CD14-positive monocyte (primary cell): ENCODE measurements around the gene ZFP90. TPM values are rescaled to one million over a fixed set of nuclear protein-coding genes. Genes with fewer than 3 reads are reported as not detected.

ENCODE experiments used
- DNase-seq, 3 donors: peaks; one replicate each; pipeline ENCODE4 v3.0.0-alpha.2; 2011 to 2022
- H2AFZ ChIP-seq: 2 replicates; pipeline ENCODE4 v1.6.0; 2012; ENCODE audit warnings: mild to moderate bottlenecking, low read depth, low read length, inconsistent platforms; ENCODE audit not compliant: insufficient read depth, poor library complexity, severe bottlenecking
- H3K27ac ChIP-seq, 2 donors: 1 replicate in 1 of 2; 2 replicates in 1 of 2; pipeline ENCODE4 v1.5.1; 2012 to 2013; ENCODE audit warnings: low read length in 2 of 2, control low read depth in 1 of 2, inconsistent platforms in 1 of 2, low read depth in 1 of 2, mild to moderate bottlenecking in 1 of 2
- H3K27me3 ChIP-seq, 2 donors: one replicate each; pipeline versions ENCODE4 v1.6.0 to v1.6.1; 2011 to 2013; ENCODE audit warnings: low read length in 2 of 2; ENCODE audit not compliant: control insufficient read depth in 2 of 2, insufficient read depth in 2 of 2
- H3K36me3 ChIP-seq, 2 donors: replicated peaks in 1 of 2; 1 replicate in 1 of 2; 2 replicates in 1 of 2; pipeline versions ENCODE4 v1.5.1 to v1.6.1; 2012 to 2013; ENCODE audit warnings: low read length in 2 of 2, control low read depth in 1 of 2, inconsistent platforms in 1 of 2, mild to moderate bottlenecking in 1 of 2; ENCODE audit not compliant: insufficient read depth in 2 of 2, control insufficient read depth in 1 of 2
- H3K4me1 ChIP-seq, 2 donors: 1 replicate in 1 of 2; 2 replicates in 1 of 2; pipeline versions ENCODE4 v1.5.1 to v1.6.1; 2012 to 2013; ENCODE audit warnings: low read length in 2 of 2, control low read depth in 1 of 2, inconsistent platforms in 1 of 2, mild to moderate bottlenecking in 1 of 2, moderate library complexity in 1 of 2; ENCODE audit not compliant: insufficient read depth in 2 of 2, control insufficient read depth in 1 of 2
- H3K4me2 ChIP-seq: replicated peaks from 2 replicates; pipeline ENCODE3; 2012; ENCODE audit warnings: low read length, moderate library complexity, mild to moderate bottlenecking; ENCODE audit not compliant: poor library complexity, severe bottlenecking; ENCODE audit errors: extremely low read depth
- H3K4me3 ChIP-seq, 3 experiments: fragments of 200-600 bp in 1 of 3; sonication (generic) in 1 of 3; replicated peaks in 1 of 3; 1 replicate in 2 of 3; 2 replicates in 1 of 3; pipeline ENCODE4 v1.5.1; 2011 to 2013; ENCODE audit warnings: low read length in 3 of 3, mild to moderate bottlenecking in 3 of 3, control low read depth in 2 of 3, low read depth in 2 of 3, inconsistent platforms in 1 of 3, moderate library complexity in 1 of 3
- H3K79me2 ChIP-seq: 2 replicates; pipeline ENCODE4 v1.6.0; 2012; ENCODE audit warnings: mild to moderate bottlenecking, control low read depth, inconsistent platforms, low read length, moderate library complexity; ENCODE audit not compliant: insufficient read depth
- H3K9ac ChIP-seq: 2 replicates; pipeline ENCODE4 v1.6.0; 2017; ENCODE audit warnings: low read length, mild to moderate bottlenecking; ENCODE audit not compliant: insufficient read depth, poor library complexity, severe bottlenecking
- H3K9me3 ChIP-seq, 2 donors: replicated peaks in 1 of 2; 1 replicate in 1 of 2; 2 replicates in 1 of 2; pipeline versions ENCODE4 v1.5.1 to v1.6.1; 2012 to 2013; ENCODE audit warnings: low read length in 2 of 2, control low read depth in 1 of 2; ENCODE audit not compliant: control insufficient read depth in 1 of 2, insufficient read depth in 1 of 2
- H4K20me1 ChIP-seq: 2 replicates; pipeline ENCODE4 v1.6.0; 2012; ENCODE audit warnings: mild to moderate bottlenecking, low read length, control low read depth, moderate library complexity; ENCODE audit not compliant: insufficient read depth
- H3K27ac Mint-ChIP-seq, 7 donors: one replicate each; pipeline ENCODE4 v1.8.0; 2020; ENCODE audit warnings: mild to moderate bottlenecking in 7 of 7, mixed read lengths in 7 of 7, moderate library complexity in 6 of 7, inconsistent platforms in 2 of 7
- H3K27me3 Mint-ChIP-seq, 3 donors: one replicate each; pipeline ENCODE4 v1.8.0; 2021 to 2022; ENCODE audit warnings: low read depth in 3 of 3, mild to moderate bottlenecking in 3 of 3, mixed read lengths in 3 of 3, moderate library complexity in 3 of 3, inconsistent platforms in 1 of 3
- H3K36me3 Mint-ChIP-seq, 2 donors: one replicate each; pipeline ENCODE4 v1.8.0; 2020; ENCODE audit warnings: mixed read lengths in 2 of 2, inconsistent platforms in 1 of 2, mild to moderate bottlenecking in 1 of 2
- H3K4me1 Mint-ChIP-seq: one replicate; pipeline ENCODE4 v1.8.0; 2020; ENCODE audit warnings: mild to moderate bottlenecking, mixed read lengths
- H3K4me3 Mint-ChIP-seq, 2 donors: one replicate each; pipeline ENCODE4 v1.8.0; 2020; ENCODE audit warnings: mild to moderate bottlenecking in 2 of 2, mixed read lengths in 2 of 2, moderate library complexity in 1 of 2
- H3K9me3 Mint-ChIP-seq, 7 donors: one replicate each; pipeline ENCODE4 v1.8.0; 2020 to 2022; ENCODE audit warnings: mixed read lengths in 7 of 7, mild to moderate bottlenecking in 6 of 7, moderate library complexity in 6 of 7, inconsistent platforms in 2 of 7
- WGBS: methylation state at CpG from one replicate; pipeline ENCODE4 v1.1.5; 2013; ENCODE audit warnings: missing lambda C conversion rate; ENCODE audit not compliant: insufficient coverage; 5-methylcytosine and 5-hydroxymethylcytosine counted together
- intact Hi-C, 2 donors: fragments of 100-400 bp; cut with micrococcal nuclease; formaldehyde crosslinking; loops; one replicate each; pipeline versions ENCODE4 v1.15.0 to v1.15.1; 2023
- polyA plus RNA-seq, 3 donors: library from polyadenylated mRNA; depleted of rRNA in 1 of 3; unstranded in 2 of 3; stranded (reverse) in 1 of 3; fragments of 300-500 nt in 2 of 3; fragments of >200 nt in 1 of 3; fragmentation: Illumina TruSeq in 2 of 3; gene quantifications; 1 replicate in 2 of 3; 2 replicates in 1 of 3; pipeline ENCODE4 v1.2.3, GENCODE V29; 2012 to 2021
- TF ChIP-seq, protein P1 (sequence below): fragments of 200-600 bp; IDR thresholded peaks from one replicate; pipeline ENCODE4 v1.8.0; 2022; ENCODE audit warnings: antibody characterized with exemption, mild to moderate bottlenecking

Gene ZFP90
- polyA plus RNA-seq, 3 donors = 4.2 to 7.9 (median 6.3) TPM

DNA sequence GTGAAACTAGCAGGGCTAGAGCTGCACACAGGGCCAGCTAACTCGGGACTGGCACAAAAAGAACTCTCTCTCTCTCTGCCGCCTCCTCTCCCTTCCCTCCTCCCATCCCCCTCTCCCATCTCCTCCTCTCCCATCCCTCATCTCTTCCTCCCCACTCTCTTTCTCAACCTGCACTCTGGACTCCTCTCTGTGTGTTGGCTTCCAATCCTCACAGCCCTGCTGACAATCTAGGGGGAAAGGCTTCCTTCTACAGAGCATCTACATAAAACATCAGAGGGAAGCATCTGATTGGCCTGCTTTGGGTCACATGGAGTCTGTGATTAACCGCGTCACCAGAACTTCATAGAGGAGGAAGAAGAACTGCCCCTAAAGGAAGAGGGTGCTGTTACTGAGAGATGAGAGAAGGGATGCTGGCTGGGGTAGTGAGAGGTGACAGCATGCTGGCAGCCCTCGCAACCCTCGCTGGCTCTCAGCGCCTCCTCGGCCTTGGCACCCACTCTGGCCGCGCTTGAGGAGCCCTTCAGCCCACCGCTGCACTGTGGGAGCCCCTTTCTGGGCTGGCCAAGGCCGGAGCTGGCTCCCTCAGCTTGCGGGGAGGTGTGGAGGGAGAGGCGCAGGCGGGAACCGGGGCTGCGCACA, 12.8 kb upstream of the ZFP90 start:
- no peak overlapping the region for H3K4me2 ChIP-seq
- Mint-ChIP-seq H3K9me3 (peaks cover 0 to 13% (median 5%) of the 10 kb centered on the region in 7 donors), H3K4me3 (no peak overlapping the region), H3K36me3 (no peaks in the 10 kb centered on the region), H3K27ac (peak overlapping the region in 3 of 7 donors; percentile 18 to 60 (median 50)), H3K27me3 (peaks cover 7 to 34% (median 26%) of the 10 kb centered on the region in 3 donors), H3K4me1 (peaks cover 17% of the 10 kb centered on the region)
- H2AFZ ChIP-seq = no peak overlapping the region
- H3K9ac ChIP-seq = no peak overlapping the region
- peak in 2 of 3 donors; percentile 27 to 47 for DNase-seq
- intact Hi-C loops = loop anchor here in 1 of 2 donors (5.0 kb wide), 1 partner anchor 596 kb away; no protein-coding TSS in a partner anchor
- no peaks in the 10 kb centered on the region for H3K36me3 ChIP-seq
- peaks cover 0 to 2% of the 10 kb centered on the region in 2 donors for H3K9me3 ChIP-seq
- no peaks in the 10 kb centered on the region for H4K20me1 ChIP-seq
- H3K79me2 ChIP-seq = no peaks in the 10 kb centered on the region
- H3K27me3 ChIP-seq = peaks cover 6 to 24% of the 10 kb centered on the region in 2 donors
- TF ChIP-seq, protein P1, sequence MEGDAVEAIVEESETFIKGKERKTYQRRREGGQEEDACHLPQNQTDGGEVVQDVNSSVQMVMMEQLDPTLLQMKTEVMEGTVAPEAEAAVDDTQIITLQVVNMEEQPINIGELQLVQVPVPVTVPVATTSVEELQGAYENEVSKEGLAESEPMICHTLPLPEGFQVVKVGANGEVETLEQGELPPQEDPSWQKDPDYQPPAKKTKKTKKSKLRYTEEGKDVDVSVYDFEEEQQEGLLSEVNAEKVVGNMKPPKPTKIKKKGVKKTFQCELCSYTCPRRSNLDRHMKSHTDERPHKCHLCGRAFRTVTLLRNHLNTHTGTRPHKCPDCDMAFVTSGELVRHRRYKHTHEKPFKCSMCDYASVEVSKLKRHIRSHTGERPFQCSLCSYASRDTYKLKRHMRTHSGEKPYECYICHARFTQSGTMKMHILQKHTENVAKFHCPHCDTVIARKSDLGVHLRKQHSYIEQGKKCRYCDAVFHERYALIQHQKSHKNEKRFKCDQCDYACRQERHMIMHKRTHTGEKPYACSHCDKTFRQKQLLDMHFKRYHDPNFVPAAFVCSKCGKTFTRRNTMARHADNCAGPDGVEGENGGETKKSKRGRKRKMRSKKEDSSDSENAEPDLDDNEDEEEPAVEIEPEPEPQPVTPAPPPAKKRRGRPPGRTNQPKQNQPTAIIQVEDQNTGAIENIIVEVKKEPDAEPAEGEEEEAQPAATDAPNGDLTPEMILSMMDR = no peak
- H3K27ac ChIP-seq = no peak overlapping the region
- H3K4me3 ChIP-seq = no peak overlapping the region
- WGBS = 91% methylated on average over 15 of the region's 17 CpGs
- H3K4me1 ChIP-seq = peaks cover 18 to 20% of the 10 kb centered on the region in 2 donors

DNA sequence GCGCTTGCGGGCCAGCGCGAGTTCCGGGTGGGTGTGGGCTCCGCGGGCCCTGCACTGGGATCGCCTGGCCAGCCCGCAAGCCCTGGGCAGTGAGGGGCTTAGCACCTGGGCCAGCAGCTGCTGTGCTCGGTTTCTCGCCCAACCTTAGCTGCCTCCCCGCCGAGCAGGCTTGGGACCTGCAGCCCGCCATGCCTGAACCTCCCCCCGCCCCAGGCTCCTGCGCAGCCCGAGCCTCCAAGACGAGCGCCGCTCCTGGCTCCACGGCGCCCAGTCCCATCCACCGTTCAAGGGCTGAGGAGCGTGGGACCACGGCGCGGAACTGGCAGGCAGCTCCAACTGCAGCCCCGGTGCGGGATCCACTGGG, 12.3 kb upstream of the ZFP90 start:
- intact Hi-C loops = loop anchor here in 1 of 2 donors (5.0 kb wide), 1 partner anchor 596 kb away; no protein-coding TSS in a partner anchor
- TF ChIP-seq, protein P1 = no peak
- Histone ChIP-seq H3K27ac (no peak overlapping the region), H3K4me1 (peaks cover 18 to 20% of the 10 kb centered on the region in 2 donors), H3K9ac (no peak overlapping the region), H3K4me2 (no peak overlapping the region), H2AFZ (no peak overlapping the region), H3K4me3 (no peak overlapping the region), H3K9me3 (peaks cover 0 to 2% of the 10 kb centered on the region in 2 donors), H3K79me2 (no peaks in the 10 kb centered on the region), H3K36me3 (no peaks in the 10 kb centered on the region), H3K27me3 (peaks cover 6 to 27% of the 10 kb centered on the region in 2 donors), H4K20me1 (no peaks in the 10 kb centered on the region)
- Mint-ChIP-seq H3K4me1 (peaks cover 17% of the 10 kb centered on the region), H3K9me3 (peaks cover 0 to 13% (median 5%) of the 10 kb centered on the region in 7 donors), H3K36me3 (no peaks in the 10 kb centered on the region), H3K4me3 (no peak overlapping the region), H3K27me3 (peaks cover 8 to 35% (median 29%) of the 10 kb centered on the region in 3 donors), H3K27ac (no peak overlapping the region)
- no peak for DNase-seq
- 95% methylated on average over 28 of the region's 29 CpGs for WGBS
